ENCODE data around the gene ELAVL4. TPM values are rescaled to one million over a fixed set of nuclear protein-coding genes. Genes with fewer than 3 reads are reported as not detected.

ELAVL4 gene
- polyA plus RNA-seq, 1 experiment, result not detected

DNA sequence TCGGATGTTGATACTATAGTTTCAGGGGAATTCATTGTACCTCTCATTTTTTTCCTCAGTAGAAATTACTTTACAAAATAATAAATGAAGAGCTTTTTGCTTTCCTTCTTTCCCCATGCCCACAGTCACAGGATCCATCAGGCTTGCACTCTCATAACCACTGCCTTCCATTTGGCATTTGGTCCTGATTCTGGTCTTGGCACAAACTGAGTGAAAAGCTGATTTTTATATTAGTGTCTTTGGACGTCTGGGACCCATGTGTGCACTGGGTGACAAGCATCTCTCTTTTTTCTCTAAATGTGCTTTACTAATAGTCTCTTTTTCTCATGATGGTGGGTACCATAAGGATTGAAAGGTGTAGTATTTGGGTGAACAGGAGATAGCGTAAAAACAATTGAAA lies 2.8 kb downstream of the ELAVL4 start:
- no peak for DNase-seq (ENCODE audit: low read depth)
- ChIA-PET CTCF (no interaction called here), POLR2A (no interaction called here)
- Histone ChIP-seq H3K27me3 (ENCODE audit: control insufficient read depth, insufficient read depth, low read length) (no peaks in the 10 kb centered on the region), H3K36me3 (ENCODE audit: control insufficient read depth, insufficient read depth, low read length) (no peaks in the 10 kb centered on the region), H3K4me3 (ENCODE audit: low read depth, low read length) (no peak overlapping the region)
- TF ChIP-seq, protein P1, sequence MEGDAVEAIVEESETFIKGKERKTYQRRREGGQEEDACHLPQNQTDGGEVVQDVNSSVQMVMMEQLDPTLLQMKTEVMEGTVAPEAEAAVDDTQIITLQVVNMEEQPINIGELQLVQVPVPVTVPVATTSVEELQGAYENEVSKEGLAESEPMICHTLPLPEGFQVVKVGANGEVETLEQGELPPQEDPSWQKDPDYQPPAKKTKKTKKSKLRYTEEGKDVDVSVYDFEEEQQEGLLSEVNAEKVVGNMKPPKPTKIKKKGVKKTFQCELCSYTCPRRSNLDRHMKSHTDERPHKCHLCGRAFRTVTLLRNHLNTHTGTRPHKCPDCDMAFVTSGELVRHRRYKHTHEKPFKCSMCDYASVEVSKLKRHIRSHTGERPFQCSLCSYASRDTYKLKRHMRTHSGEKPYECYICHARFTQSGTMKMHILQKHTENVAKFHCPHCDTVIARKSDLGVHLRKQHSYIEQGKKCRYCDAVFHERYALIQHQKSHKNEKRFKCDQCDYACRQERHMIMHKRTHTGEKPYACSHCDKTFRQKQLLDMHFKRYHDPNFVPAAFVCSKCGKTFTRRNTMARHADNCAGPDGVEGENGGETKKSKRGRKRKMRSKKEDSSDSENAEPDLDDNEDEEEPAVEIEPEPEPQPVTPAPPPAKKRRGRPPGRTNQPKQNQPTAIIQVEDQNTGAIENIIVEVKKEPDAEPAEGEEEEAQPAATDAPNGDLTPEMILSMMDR (IDR thresholded peaks at IDR 0.05; ENCODE audit: insufficient read depth, low read depth, low read length), result no peak

DNA sequence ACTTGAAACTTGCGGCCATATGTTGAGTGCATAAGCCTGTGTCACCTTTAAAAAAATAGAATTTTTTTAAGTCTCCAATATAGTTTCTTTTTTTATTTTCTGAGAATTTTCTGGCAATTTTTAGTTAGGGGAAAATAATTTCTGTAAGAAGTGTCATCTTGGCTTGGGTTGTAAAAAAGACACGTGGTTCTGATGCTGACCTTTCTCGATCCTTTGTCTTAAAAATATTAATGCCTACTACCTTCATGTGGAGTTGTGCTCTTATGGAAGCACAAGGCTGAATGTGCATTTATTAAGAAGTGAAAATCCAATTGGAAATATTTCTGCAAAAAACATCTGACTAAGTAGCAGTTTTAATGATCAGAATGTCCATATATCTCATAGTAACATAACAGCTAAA lies 3.5 kb downstream of the ELAVL4 start:
- Histone ChIP-seq H3K27me3 (ENCODE audit: control insufficient read depth, insufficient read depth, low read length) (no peaks in the 10 kb centered on the region), H3K36me3 (ENCODE audit: control insufficient read depth, insufficient read depth, low read length) (no peaks in the 10 kb centered on the region), H3K4me3 (ENCODE audit: low read depth, low read length) (no peak overlapping the region)
- CTCF ChIA-PET, result no interaction called here
- POLR2A ChIA-PET, result no interaction called here
- TF ChIP-seq, protein P1 (IDR thresholded peaks at IDR 0.05; ENCODE audit: insufficient read depth, low read depth, low read length), result no peak
- no peak for DNase-seq (ENCODE audit: low read depth)

DNA sequence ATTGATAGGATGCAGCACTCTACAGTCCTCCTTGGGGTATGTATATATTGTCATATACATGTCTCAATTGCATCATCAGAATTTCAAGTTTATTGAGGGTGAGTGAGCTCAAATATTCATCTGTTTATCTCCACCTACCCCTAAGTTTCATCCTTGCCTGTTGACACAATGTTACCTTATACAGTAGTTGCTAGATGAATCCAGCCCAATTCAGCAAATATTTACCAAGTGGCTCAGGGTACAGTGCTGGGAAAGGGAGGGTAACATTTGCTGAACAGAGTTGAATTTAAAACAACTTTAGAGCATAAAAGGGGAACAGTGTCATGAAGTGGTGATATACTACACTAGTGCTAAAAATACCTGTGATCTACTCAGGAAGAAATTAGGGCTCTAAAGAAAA lies 14.4 kb downstream of the ELAVL4 start:
- Histone ChIP-seq H3K36me3 (ENCODE audit: control insufficient read depth, insufficient read depth, low read length) (no peaks in the 10 kb centered on the region), H3K27me3 (ENCODE audit: control insufficient read depth, insufficient read depth, low read length) (no peaks in the 10 kb centered on the region), H3K4me3 (ENCODE audit: low read depth, low read length) (no peak overlapping the region)
- no peak for DNase-seq (ENCODE audit: low read depth)
- ChIA-PET CTCF (no interaction called here), POLR2A (no interaction called here)
- TF ChIP-seq, protein P1 (IDR thresholded peaks at IDR 0.05; ENCODE audit: insufficient read depth, low read depth, low read length), result no peak

DNA sequence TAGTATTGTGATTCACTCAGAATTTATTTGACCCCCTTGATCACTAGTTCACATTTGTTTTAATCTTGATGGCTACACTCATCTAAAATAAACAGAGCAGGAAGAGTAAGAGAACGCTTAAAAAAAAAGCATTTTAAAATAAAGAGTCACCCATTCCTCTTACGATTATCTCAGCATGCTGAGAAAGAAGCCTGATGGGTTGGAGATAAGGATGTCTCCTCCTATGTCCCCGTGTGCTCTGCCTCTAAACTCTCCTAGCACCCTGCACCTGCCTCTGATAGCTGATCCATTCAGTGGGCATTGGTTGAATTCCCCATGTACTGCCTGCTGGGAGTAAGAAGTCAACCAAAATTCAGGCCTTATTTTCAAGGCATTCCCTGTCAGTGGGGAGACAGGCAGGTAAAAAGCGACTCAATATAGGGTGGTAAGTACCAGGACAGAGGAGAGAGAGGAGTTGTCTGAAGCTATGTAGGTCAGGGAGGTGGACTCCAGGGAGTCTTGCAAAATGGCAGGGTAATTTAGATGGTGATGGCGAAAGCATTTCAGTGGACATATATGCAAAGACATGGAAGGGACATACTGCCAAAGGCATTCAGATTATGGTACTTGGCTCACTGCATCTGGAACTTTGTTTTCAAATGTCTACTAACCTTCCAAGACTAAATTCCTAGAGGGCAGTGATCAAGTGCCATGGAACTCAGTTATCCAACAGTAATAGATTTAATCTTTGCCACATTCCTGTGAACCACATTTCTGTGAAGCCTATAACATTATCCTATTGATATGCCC lies 18.4 kb downstream of the ELAVL4 start:
- Histone ChIP-seq H3K4me3 (ENCODE audit: low read depth, low read length) (no peak overlapping the region), H3K36me3 (ENCODE audit: control insufficient read depth, insufficient read depth, low read length) (no peaks in the 10 kb centered on the region), H3K27me3 (ENCODE audit: control insufficient read depth, insufficient read depth, low read length) (no peaks in the 10 kb centered on the region)
- ChIA-PET CTCF (no interaction called here), POLR2A (no interaction called here)
- no peak for DNase-seq (ENCODE audit: low read depth)
- TF ChIP-seq, protein P1 (IDR thresholded peaks at IDR 0.05; ENCODE audit: insufficient read depth, low read depth, low read length), result no peak

DNA sequence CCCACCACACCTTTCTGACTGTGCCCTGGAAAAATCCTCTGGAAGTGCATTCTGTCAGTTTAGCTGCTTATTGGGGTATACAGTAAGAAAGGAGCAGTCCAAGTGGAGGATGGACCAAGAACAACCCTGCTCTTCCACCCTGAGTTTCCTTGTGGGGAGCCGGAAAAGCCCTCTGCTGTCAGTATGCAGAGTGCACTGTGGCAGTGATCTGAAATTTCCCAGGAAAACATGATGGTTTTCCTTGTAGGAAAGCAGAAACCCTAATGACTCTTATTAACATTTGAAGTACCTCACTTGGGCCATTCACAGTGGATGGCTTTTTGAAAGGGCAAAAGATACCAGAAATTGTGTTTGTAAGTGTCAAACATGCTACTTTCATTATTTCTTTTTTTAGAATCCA lies 20.5 kb downstream of the ELAVL4 start:
- Histone ChIP-seq H3K36me3 (ENCODE audit: control insufficient read depth, insufficient read depth, low read length) (no peaks in the 10 kb centered on the region), H3K4me3 (ENCODE audit: low read depth, low read length) (no peak overlapping the region), H3K27me3 (ENCODE audit: control insufficient read depth, insufficient read depth, low read length) (no peaks in the 10 kb centered on the region)
- POLR2A ChIA-PET, result no interaction called here
- DNase-seq (ENCODE audit: low read depth), result no peak
- CTCF ChIA-PET, result no interaction called here
- TF ChIP-seq, protein P1 (IDR thresholded peaks at IDR 0.05; ENCODE audit: insufficient read depth, low read depth, low read length), result no peak
